ENCODE data around the gene DYRK2. TPM values are rescaled to one million over a fixed set of nuclear protein-coding genes. Genes with fewer than 3 reads are reported as not detected.

DYRK2 gene
- 21.5 and 31.5 TPM in 2 replicates for total RNA-seq (2014; rRNA removed; shearing (Covaris generic); ENCODE audit: low replicate concordance)

DNA sequence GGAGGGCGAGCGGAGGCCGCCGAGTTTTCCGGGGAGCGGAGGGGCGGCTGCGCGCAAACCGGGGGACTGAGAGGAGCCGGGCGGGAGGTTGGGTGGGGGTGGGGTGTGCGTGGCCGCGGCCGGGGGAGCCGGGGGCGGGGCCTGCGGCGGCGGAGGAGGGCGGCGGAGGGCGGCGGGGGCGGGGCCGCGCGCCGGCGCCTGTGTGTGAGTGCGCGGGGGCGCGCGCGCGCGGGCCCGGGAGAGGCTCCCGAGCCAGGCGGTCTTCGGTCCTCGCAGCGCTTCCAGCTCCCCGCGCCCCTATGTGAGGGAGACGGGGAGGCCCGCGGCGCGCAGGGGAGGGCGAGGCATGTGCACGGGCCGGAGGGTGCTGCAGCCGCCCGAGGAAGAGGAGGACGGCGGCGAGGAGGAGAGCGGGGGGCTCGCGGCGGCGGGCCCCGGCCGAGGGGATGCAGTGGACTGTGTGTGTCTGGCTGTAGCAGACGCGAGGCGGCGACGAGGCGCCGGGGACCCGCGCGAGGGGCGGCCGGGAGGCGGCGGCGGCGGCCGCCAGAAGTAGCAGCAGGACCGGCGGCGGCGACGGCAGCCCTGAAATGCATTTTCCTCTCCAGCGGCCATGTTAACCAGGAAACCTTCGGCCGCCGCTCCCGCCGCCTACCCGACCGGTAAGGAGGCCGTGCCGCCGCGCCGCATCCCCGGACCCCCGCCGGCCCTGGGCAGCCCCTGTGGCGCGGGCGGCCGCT is at the start of gene DYRK2:
Gene DYRK2 (plus strand): TSS at position 225 of the 740 bp plus-strand sequence. CDS start 389 bp downstream, at position 614.
- peak within 1 kb of the TSS; percentile 89 for H3K27ac ChIP-seq (ENCODE audit: low read length)
- no peaks in the 10 kb centered on the region for H3K9me3 ChIP-seq (ENCODE audit: low read length)
- no peaks in the 10 kb centered on the region for H3K27me3 ChIP-seq (ENCODE audit: low read length)
- H3K9ac ChIP-seq (ENCODE audit: low read length), result peak within 1 kb of the TSS; percentile 98
- peaks cover 41% of the 10 kb centered on the region for H3K4me1 ChIP-seq (ENCODE audit: low read length)
- peak within 1 kb of the TSS; percentile 99 for H3K4me2 ChIP-seq (ENCODE audit: low read depth, low read length, poor library complexity, severe bottlenecking)
- H3K79me2 ChIP-seq (ENCODE audit: low read length), result peaks cover 48% of the 10 kb centered on the region
- peak within 1 kb of the TSS; percentile 97 for H2AFZ ChIP-seq (ENCODE audit: low read length)
- DNase-seq, result peak; percentile 92
- H3K36me3 ChIP-seq (ENCODE audit: insufficient read depth, low read length), result peaks cover 11% of the 10 kb centered on the region; the same call in 1 of the 2 replicates
- H3K9me2 ChIP-seq (replicated peaks; ENCODE audit: insufficient read depth, low read length), result no peaks in the 10 kb centered on the region
- peaks cover 20% of the 10 kb centered on the region for H4K20me1 ChIP-seq (ENCODE audit: insufficient read depth, low read depth, low read length)
- H3K4me3 ChIP-seq (ENCODE audit: low read length), result peak within 1 kb of the TSS; percentile 95

DNA sequence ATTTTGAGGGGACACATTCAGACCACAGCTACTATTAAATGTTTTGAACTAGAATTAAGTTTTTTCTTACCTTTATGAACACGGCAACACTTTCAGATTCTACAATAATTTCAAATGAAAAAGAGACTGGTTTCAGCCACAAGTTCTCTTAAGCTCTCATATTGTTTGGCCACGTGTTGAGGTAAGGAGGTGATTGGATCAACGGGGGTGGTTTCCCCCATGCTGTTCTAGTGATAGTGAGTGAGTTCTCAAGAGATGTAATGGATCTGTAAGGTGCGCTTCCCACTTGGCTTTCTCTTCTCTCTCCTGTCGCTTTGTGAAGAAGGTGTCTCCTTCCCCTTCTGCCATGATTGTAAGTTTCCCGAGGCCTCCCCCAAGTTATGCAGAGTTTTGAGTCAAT is 48.9 kb upstream of the DYRK2 start:
- Histone ChIP-seq H3K4me2 (ENCODE audit: low read depth, low read length, poor library complexity, severe bottlenecking) (no peak overlapping the region), H4K20me1 (ENCODE audit: insufficient read depth, low read depth, low read length) (no peaks in the 10 kb centered on the region), H2AFZ (ENCODE audit: low read length) (no peak overlapping the region), H3K9me2 (replicated peaks; ENCODE audit: insufficient read depth, low read length) (no peaks in the 10 kb centered on the region), H3K4me3 (ENCODE audit: low read length) (no peak overlapping the region), H3K79me2 (ENCODE audit: low read length) (no peaks in the 10 kb centered on the region), H3K27ac (ENCODE audit: low read length) (no peak overlapping the region), H3K4me1 (ENCODE audit: low read length) (no peaks in the 10 kb centered on the region), H3K9ac (ENCODE audit: low read length) (no peak overlapping the region), H3K27me3 (ENCODE audit: low read length) (no peaks in the 10 kb centered on the region), H3K36me3 (ENCODE audit: insufficient read depth, low read length) (no peaks in the 10 kb centered on the region), H3K9me3 (ENCODE audit: low read length) (no peaks in the 10 kb centered on the region)
- DNase-seq, result no peak

DNA sequence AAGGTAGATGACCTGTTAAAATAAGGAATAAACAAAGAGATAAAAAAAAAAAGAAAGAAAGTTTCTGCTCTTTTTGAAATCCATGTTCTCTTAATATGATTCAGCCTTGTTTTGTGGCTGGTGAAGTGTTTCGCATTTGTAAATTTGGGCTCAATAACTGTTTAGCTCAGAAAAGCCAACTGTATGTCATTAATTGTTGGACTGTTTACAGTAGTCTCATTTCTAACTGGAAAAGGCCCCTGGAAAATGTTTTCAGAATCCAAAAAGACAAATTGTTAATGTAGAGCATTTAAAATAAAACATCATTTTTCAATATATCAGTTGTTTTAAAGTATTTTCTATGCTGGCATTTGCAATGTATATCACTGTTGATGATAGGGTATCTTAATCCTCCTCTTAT is 47.4 kb upstream of the DYRK2 start:
- DNase-seq, result no peak
- Histone ChIP-seq H2AFZ (ENCODE audit: low read length) (no peak overlapping the region), H3K79me2 (ENCODE audit: low read length) (no peaks in the 10 kb centered on the region), H4K20me1 (ENCODE audit: insufficient read depth, low read depth, low read length) (no peaks in the 10 kb centered on the region), H3K9ac (ENCODE audit: low read length) (no peak overlapping the region), H3K4me3 (ENCODE audit: low read length) (no peak overlapping the region), H3K27ac (ENCODE audit: low read length) (no peak overlapping the region), H3K9me3 (ENCODE audit: low read length) (no peaks in the 10 kb centered on the region), H3K27me3 (ENCODE audit: low read length) (no peaks in the 10 kb centered on the region), H3K4me2 (ENCODE audit: low read depth, low read length, poor library complexity, severe bottlenecking) (no peak overlapping the region), H3K36me3 (ENCODE audit: insufficient read depth, low read length) (no peaks in the 10 kb centered on the region), H3K9me2 (replicated peaks; ENCODE audit: insufficient read depth, low read length) (no peaks in the 10 kb centered on the region), H3K4me1 (ENCODE audit: low read length) (no peaks in the 10 kb centered on the region)

GRCh38 chr12:67609226-67609870 is 39.2 kb upstream of the DYRK2 start:
- no peak for DNase-seq
- H3K27ac ChIP-seq (ENCODE audit: low read length), result no peak overlapping the region
- H3K9ac ChIP-seq (ENCODE audit: low read length), result no peak overlapping the region
- no peaks in the 10 kb centered on the region for H3K79me2 ChIP-seq (ENCODE audit: low read length)
- H3K4me2 ChIP-seq (ENCODE audit: low read depth, low read length, poor library complexity, severe bottlenecking), result no peak overlapping the region
- H3K9me3 ChIP-seq (ENCODE audit: low read length), result no peaks in the 10 kb centered on the region
- no peak overlapping the region for H3K4me3 ChIP-seq (ENCODE audit: low read length)
- H4K20me1 ChIP-seq (ENCODE audit: insufficient read depth, low read depth, low read length), result no peaks in the 10 kb centered on the region
- no peaks in the 10 kb centered on the region for H3K27me3 ChIP-seq (ENCODE audit: low read length)
- H2AFZ ChIP-seq (ENCODE audit: low read length), result no peak overlapping the region
- no peaks in the 10 kb centered on the region for H3K4me1 ChIP-seq (ENCODE audit: low read length)
- H3K36me3 ChIP-seq (ENCODE audit: insufficient read depth, low read length), result no peaks in the 10 kb centered on the region
- H3K9me2 ChIP-seq (replicated peaks; ENCODE audit: insufficient read depth, low read length), result no peaks in the 10 kb centered on the region

- DNase-seq, result no peak
- H3K9me3 ChIP-seq (ENCODE audit: low read length), result no peaks in the 10 kb centered on the region
- H3K4me1 ChIP-seq (ENCODE audit: low read length), result no peaks in the 10 kb centered on the region
- H3K36me3 ChIP-seq (ENCODE audit: insufficient read depth, low read length), result no peaks in the 10 kb centered on the region
- no peak overlapping the region for H3K4me2 ChIP-seq (ENCODE audit: low read depth, low read length, poor library complexity, severe bottlenecking)
- H3K4me3 ChIP-seq (ENCODE audit: low read length), result no peak overlapping the region
- H3K27me3 ChIP-seq (ENCODE audit: low read length), result no peaks in the 10 kb centered on the region
- H3K9me2 ChIP-seq (replicated peaks; ENCODE audit: insufficient read depth, low read length), result no peaks in the 10 kb centered on the region
- H3K9ac ChIP-seq (ENCODE audit: low read length), result no peak overlapping the region
- H3K79me2 ChIP-seq (ENCODE audit: low read length), result no peaks in the 10 kb centered on the region
- no peak overlapping the region for H2AFZ ChIP-seq (ENCODE audit: low read length)
- H4K20me1 ChIP-seq (ENCODE audit: insufficient read depth, low read depth, low read length), result no peaks in the 10 kb centered on the region
- H3K27ac ChIP-seq (ENCODE audit: low read length), result no peak overlapping the region
Observed at GRCh38 chr12:67613040-67613439, 35.5 kb upstream of the DYRK2 start.

DNA sequence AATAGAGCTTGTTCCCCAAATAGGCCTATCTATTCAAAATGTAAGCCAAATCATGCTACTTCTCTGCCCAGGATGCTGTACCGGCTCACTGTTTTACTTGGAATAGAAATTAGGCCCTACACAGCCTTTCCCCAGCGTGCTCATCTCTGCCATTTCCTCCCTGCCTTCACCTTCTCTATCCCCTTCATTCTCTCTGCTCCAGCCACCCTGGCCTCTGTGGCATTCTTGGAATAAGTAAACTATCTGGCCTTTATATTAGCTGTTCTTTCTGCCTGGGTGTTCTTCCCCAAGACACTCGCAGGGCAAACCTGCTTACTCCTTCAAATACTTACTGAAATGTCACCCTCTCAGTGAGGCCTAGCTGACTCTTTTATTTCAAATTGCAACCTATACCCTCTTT is 30.9 kb upstream of the DYRK2 start:
- no peaks in the 10 kb centered on the region for H4K20me1 ChIP-seq (ENCODE audit: insufficient read depth, low read depth, low read length)
- H3K9ac ChIP-seq (ENCODE audit: low read length), result no peak overlapping the region
- no peaks in the 10 kb centered on the region for H3K27me3 ChIP-seq (ENCODE audit: low read length)
- H3K4me3 ChIP-seq (ENCODE audit: low read length), result no peak overlapping the region
- DNase-seq, result no peak
- H3K79me2 ChIP-seq (ENCODE audit: low read length), result no peaks in the 10 kb centered on the region
- no peaks in the 10 kb centered on the region for H3K9me2 ChIP-seq (replicated peaks; ENCODE audit: insufficient read depth, low read length)
- H3K9me3 ChIP-seq (ENCODE audit: low read length), result no peaks in the 10 kb centered on the region
- no peak overlapping the region for H2AFZ ChIP-seq (ENCODE audit: low read length)
- no peaks in the 10 kb centered on the region for H3K36me3 ChIP-seq (ENCODE audit: insufficient read depth, low read length)
- H3K4me2 ChIP-seq (ENCODE audit: low read depth, low read length, poor library complexity, severe bottlenecking), result no peak overlapping the region
- H3K4me1 ChIP-seq (ENCODE audit: low read length), result no peaks in the 10 kb centered on the region
- H3K27ac ChIP-seq (ENCODE audit: low read length), result no peak overlapping the region

GRCh38 chr12:67618303-67618702 is 30.2 kb upstream of the DYRK2 start:
- Histone ChIP-seq H3K9me3 (ENCODE audit: low read length) (no peaks in the 10 kb centered on the region), H3K27me3 (ENCODE audit: low read length) (no peaks in the 10 kb centered on the region), H3K27ac (ENCODE audit: low read length) (no peak overlapping the region), H3K4me2 (ENCODE audit: low read depth, low read length, poor library complexity, severe bottlenecking) (no peak overlapping the region), H3K4me1 (ENCODE audit: low read length) (no peaks in the 10 kb centered on the region), H3K4me3 (ENCODE audit: low read length) (no peak overlapping the region), H3K79me2 (ENCODE audit: low read length) (no peaks in the 10 kb centered on the region), H3K36me3 (ENCODE audit: insufficient read depth, low read length) (no peaks in the 10 kb centered on the region), H4K20me1 (ENCODE audit: insufficient read depth, low read depth, low read length) (no peaks in the 10 kb centered on the region), H3K9ac (ENCODE audit: low read length) (no peak overlapping the region), H3K9me2 (replicated peaks; ENCODE audit: insufficient read depth, low read length) (no peaks in the 10 kb centered on the region), H2AFZ (ENCODE audit: low read length) (no peak overlapping the region)
- no peak for DNase-seq

- no peaks in the 10 kb centered on the region for H3K9me3 ChIP-seq (ENCODE audit: low read length)
- DNase-seq, result no peak
Observed at GRCh38 chr12:67621112-67621511, 27.4 kb upstream of the DYRK2 start.

More at GRCh38 chr12:67621112-67621511, 27.4 kb upstream of the DYRK2 start:
- no peaks in the 10 kb centered on the region for H3K36me3 ChIP-seq (ENCODE audit: insufficient read depth, low read length)
- no peak overlapping the region for H3K9ac ChIP-seq (ENCODE audit: low read length)
- no peak overlapping the region for H3K4me2 ChIP-seq (ENCODE audit: low read depth, low read length, poor library complexity, severe bottlenecking)
- H3K9me2 ChIP-seq (replicated peaks; ENCODE audit: insufficient read depth, low read length), result no peaks in the 10 kb centered on the region
- H3K4me1 ChIP-seq (ENCODE audit: low read length), result no peaks in the 10 kb centered on the region
- no peak overlapping the region for H2AFZ ChIP-seq (ENCODE audit: low read length)
- no peak overlapping the region for H3K27ac ChIP-seq (ENCODE audit: low read length)
- no peaks in the 10 kb centered on the region for H4K20me1 ChIP-seq (ENCODE audit: insufficient read depth, low read depth, low read length)
- H3K27me3 ChIP-seq (ENCODE audit: low read length), result no peaks in the 10 kb centered on the region
- H3K79me2 ChIP-seq (ENCODE audit: low read length), result no peaks in the 10 kb centered on the region
- H3K4me3 ChIP-seq (ENCODE audit: low read length), result no peak overlapping the region

Data from Karpas-422 (cell line).